Measurements from ENCODE around the gene GOLGA2. TPM values are rescaled to one million over a fixed set of nuclear protein-coding genes. Genes with fewer than 3 reads are reported as not detected.

Gene GOLGA2
- polyA plus RNA-seq, 1 donor from 2014 or later: 10.3 TPM

DNA sequence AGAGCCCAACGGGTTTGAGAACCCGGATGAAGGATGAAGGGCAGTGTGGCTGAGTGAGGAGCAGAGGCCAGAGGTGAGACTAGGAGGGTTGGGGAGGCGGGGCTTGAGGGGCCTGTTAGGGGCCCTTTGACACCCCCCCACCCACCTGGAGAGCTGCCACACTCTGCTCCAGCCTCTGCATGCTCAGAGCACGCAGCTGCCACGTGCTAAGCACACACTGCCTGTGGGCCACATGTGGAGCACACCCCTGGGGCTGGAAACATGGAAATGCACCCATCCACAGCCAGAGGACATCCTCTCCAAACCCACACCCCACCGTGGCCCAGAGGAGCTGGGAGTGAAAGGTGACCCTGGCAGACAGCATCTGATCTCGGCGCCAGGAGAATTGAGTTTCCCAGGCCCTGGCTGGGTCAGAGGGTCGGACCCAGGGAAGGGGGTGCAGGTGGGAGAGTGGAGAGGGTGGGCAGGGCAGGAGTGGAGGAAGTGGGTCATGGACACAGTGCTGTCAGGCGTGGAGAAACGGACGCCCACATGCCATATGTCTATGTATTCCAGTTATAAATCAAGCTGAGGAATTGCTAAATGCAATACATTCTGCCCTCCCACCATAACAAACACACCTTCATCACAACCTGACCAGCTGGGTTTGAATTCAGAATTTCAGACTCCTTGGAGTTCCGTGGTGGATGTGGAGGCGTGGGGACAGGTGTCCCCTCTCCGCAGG is 66.7 kb downstream of the GOLGA2 start:
- Mint-ChIP-seq H3K9me3 (peaks cover 0 to 1% (median 0%) of the 10 kb centered on the region in 3 donors), H3K4me3 (no peak overlapping the region), H3K36me3 (peaks cover 3% of the 10 kb centered on the region), H3K27me3 (peaks cover 26% of the 10 kb centered on the region), H3K4me1 (peaks cover 0 to 3% (median 2%) of the 10 kb centered on the region in 3 donors), H3K27ac (no peak overlapping the region)

GRCh38 chr9:128208386-128208785 is 67.4 kb downstream of the GOLGA2 start:
- peaks cover 24% of the 10 kb centered on the region for H3K27me3 Mint-ChIP-seq
- H3K27ac Mint-ChIP-seq: no peak overlapping the region
- no peak overlapping the region for H3K4me3 Mint-ChIP-seq
- H3K9me3 Mint-ChIP-seq: peaks cover 0 to 1% (median 0%) of the 10 kb centered on the region in 3 donors
- peaks cover 1% of the 10 kb centered on the region for H3K36me3 Mint-ChIP-seq
- peaks cover 0 to 3% (median 3%) of the 10 kb centered on the region in 3 donors for H3K4me1 Mint-ChIP-seq

DNA sequence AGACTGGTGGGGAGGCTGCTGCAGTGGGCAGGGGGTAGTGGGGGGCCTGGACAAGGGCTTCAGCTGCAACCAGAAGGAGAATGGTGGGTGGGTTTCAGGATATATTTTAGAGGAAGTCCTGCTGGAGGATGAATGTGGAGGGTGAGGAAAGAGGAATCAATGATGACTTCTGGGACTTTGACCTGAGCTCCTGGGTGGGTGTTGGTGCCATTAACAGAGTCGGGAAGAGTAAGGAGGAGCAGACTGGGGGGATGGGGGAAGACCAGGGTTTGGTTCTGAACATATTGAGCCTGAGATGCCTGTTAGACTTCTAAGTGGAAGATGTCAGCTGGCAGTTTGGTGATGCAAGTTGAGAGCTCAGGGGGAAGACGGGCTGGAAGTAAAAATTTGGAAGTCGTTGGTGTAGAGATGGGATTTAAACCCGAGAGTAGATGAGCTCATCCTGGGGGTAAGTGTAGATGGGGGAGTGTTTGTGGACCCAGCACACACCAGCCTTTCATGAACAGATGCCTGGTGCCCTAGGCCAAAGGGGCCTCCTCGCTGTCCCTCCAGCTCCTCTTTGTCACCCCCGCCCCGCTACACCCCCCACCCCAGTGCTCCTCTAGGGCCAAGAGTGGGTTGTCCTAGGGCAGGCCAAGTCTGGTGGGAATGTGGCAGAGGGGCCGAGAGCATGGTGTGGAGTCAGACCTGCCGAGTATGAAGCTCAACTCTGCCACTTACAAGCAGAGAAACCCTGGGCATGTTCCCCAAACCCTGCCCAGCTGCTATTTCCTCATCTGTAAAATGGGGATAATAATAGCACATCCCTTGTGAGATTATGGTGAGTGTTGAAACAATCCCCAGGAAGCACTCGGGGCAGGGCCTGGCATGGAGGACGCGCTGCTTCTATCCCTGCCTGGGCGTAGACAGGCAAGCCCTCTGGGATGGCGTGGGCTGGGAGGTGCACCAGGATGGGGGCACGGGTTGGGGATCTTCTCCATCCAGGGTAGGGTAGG is 68.6 kb downstream of the GOLGA2 start:
- no peak overlapping the region for H3K27ac Mint-ChIP-seq
- peaks cover 0 to 1% (median 0%) of the 10 kb centered on the region in 3 donors for H3K9me3 Mint-ChIP-seq
- peaks cover 1% of the 10 kb centered on the region for H3K36me3 Mint-ChIP-seq
- no peak overlapping the region for H3K4me3 Mint-ChIP-seq
- peaks cover 3 to 7% (median 7%) of the 10 kb centered on the region in 3 donors for H3K4me1 Mint-ChIP-seq
- H3K27me3 Mint-ChIP-seq: peaks cover 20% of the 10 kb centered on the region

DNA sequence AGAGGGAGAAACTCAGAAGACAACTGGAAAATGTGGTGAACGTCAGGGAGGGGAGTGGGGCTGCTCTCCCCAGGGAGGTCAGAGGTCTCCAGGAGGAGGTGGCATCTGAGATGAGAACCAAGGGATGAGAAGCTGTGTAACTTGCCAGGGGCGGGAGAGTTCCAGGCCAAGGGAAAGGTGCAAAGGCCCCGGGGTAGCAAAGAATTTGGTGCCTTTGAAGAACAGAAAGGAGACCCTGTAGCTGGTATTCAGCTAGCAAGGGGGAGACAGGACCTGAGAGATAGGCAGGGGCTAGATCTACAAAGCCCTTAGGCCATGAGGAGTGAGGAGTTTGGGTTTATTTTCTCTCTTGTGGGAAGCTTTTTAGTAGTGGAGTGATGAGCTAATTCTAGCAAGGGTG is 69.3 kb downstream of the GOLGA2 start:
- Mint-ChIP-seq H3K9me3 (peaks cover 0 to 1% (median 0%) of the 10 kb centered on the region in 3 donors), H3K36me3 (peaks cover 1% of the 10 kb centered on the region), H3K27ac (no peak overlapping the region), H3K27me3 (peaks cover 20% of the 10 kb centered on the region), H3K4me3 (peak overlapping the region in 1 of 4 donors; percentile 3), H3K4me1 (peaks cover 3 to 7% (median 7%) of the 10 kb centered on the region in 3 donors)

Other genes with a start within 250 kb of the GOLGA2 start
- gene NAIF1, start 208.7 kb downstream of the GOLGA2 start, polyA plus RNA-seq: 12.7 TPM
- 7.4 TPM for gene SLC25A25, start 207.8 kb downstream of the GOLGA2 start, polyA plus RNA-seq
- 57.4 TPM for gene PTGES2, start 148.3 kb downstream of the GOLGA2 start, polyA plus RNA-seq
- gene LCN2, start 126.6 kb downstream of the GOLGA2 start, polyA plus RNA-seq: 1.5 TPM
- 145 TPM for gene BBLN, start 115.7 kb downstream of the GOLGA2 start, polyA plus RNA-seq
- gene CIZ1, start 84.4 kb downstream of the GOLGA2 start, polyA plus RNA-seq: 37.0 TPM
- 0.18 TPM for gene DNM1, start 72.6 kb downstream of the GOLGA2 start, polyA plus RNA-seq
- 25.4 TPM for gene SWI5, start 269 bp upstream of the GOLGA2 start, polyA plus RNA-seq
- 27.6 TPM for gene TRUB2, start 46.4 kb upstream of the GOLGA2 start, polyA plus RNA-seq
- gene COQ4, start 46.8 kb upstream of the GOLGA2 start, polyA plus RNA-seq: 36.4 TPM
- 6.9 TPM for gene SLC27A4, start 64.5 kb upstream of the GOLGA2 start, polyA plus RNA-seq
- 53.9 TPM for gene URM1, start 95.4 kb upstream of the GOLGA2 start, polyA plus RNA-seq
- gene CERCAM, start 144.8 kb upstream of the GOLGA2 start, polyA plus RNA-seq: 0.34 TPM
- gene ODF2, start 180.0 kb upstream of the GOLGA2 start, polyA plus RNA-seq: 25.2 TPM
- 25.3 TPM for gene GLE1, start 228.7 kb upstream of the GOLGA2 start, polyA plus RNA-seq